GM21723 (cell line): ENCODE data around the gene ATP2B1.

Source experiments
- ATAC-seq: cut with Tn5 transposase; IDR thresholded peaks from one replicate; pipeline ENCODE4 v1.9.1; 2021; ENCODE audit warnings: mild to moderate bottlenecking, moderate library complexity; ENCODE audit not compliant: unreplicated experiment

The ATP2B1 gene

DNA sequence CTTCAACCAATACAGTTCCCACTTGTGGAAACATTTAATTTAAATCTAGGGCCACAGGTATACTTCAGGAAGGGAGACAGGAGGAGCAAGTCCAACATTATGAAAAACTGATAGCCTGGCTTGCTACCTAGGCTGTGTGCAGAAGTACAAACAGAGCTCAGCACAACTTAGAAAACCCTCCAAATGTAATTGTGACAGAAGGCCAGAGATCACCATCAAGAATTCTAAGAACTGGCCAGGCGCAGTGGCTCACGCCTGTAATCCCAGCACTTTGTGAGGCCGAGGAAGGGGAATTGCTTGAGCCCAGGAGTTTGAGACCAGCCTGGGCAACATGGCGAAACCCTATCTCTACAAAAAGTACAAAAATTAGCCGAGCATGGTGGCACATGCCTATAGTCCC, 14.1 kb downstream of the ATP2B1 start:
- no peak for ATAC-seq

DNA sequence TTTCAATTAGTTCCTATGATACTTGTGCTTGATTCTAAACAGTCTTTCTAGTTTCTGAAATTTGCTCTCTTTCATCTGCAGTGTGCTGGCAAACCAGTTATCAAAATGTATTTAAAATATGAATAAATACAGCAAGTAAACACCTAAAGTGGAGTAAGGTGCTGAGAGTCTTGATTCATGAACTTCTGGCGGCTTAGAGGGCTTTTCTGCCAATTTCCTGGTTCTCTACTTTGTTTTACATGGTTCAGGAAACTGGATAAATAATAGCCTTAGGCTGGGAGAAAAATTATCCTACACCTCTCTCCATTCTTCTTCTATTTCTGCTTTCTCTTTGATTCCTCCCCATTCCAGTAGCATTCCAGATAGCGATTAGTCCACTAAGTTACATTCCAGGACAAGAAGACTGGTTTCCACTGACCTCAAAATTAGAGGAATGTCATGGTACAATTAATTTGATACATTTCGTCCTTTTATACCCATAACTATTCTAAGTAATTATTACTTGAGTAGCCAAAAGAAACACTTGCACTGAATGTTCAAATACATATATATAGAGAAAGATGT, 14.9 kb downstream of the ATP2B1 start:
- ATAC-seq, result no peak

- ATAC-seq, result no peak
Measured at GRCh38 chr12:89692439-89692838, 16.2 kb downstream of the ATP2B1 start.

DNA sequence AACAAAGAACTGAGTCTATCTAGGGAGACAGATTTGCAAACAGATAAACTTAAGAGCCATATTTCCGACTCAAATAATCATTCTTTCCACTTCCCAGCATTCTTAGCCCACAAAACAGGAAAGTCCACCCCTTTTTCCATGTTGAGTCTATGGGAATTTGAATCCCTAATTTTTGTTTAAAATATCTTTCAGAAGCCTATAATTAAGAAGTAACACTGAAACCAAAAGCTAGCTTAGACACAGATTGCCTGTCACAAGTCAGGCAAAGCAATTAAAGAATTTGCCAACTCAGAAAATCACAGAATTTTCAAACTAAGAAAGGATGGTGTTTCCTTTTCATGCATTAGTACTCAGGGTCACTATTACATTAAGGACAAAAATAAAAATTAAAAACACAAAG, 17.0 kb downstream of the ATP2B1 start:
- no peak for ATAC-seq

- ATAC-seq, result no peak
Measured at GRCh38 chr12:89690925-89691324, 17.7 kb downstream of the ATP2B1 start.

DNA sequence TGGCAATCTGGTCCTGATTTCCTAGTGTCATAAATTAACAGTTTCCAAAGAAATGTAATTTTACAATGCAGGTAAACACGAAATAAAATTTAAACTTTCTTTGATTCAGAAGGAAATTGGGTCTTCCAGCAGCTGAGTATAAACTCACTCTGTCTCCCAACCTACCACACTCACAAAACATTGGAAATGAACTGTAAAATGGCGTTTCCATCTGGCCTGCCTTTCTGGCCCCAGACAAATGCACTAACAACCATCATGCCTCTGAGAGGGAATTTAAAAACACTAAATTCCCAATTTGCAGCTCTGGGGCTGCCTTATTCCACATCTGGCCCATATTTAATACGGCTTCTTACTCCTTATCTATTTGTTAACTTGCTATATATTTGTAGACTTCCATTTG, 19.3 kb downstream of the ATP2B1 start:
- ATAC-seq, result no peak

- no peak for ATAC-seq
Measured at GRCh38 chr12:89686311-89686710, 22.3 kb downstream of the ATP2B1 start.

DNA sequence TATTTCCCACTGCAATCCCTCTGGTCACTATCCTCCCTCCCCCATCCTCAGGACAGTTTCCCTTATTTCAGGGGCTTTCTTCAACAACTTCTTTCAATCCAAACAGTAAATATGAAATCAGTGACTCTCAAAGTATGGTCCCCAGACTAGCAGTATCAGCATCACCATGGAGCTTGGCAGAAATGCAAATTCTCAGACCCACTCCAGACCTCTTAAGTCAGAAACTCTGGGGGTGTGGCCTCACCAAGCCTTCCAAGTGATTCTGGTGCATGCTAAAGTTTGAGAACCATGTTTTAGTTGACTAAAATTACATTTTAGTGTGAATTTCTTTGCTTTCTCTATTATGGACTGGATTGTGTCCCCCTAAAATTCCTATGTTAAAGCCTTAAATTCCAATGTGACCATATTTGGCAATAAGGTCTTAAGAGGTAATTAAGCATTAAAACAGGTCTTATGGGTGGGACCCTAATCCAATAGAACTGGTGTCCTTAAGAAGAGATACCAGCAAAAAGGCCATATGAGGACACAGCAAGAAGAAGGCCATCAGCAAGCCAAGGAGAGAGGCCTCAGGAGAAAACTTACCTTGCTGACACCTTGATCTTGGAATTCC, 23.2 kb downstream of the ATP2B1 start:
- no peak for ATAC-seq

- no peak for ATAC-seq
Measured at GRCh38 chr12:89684136-89684535, 24.5 kb downstream of the ATP2B1 start.

DNA sequence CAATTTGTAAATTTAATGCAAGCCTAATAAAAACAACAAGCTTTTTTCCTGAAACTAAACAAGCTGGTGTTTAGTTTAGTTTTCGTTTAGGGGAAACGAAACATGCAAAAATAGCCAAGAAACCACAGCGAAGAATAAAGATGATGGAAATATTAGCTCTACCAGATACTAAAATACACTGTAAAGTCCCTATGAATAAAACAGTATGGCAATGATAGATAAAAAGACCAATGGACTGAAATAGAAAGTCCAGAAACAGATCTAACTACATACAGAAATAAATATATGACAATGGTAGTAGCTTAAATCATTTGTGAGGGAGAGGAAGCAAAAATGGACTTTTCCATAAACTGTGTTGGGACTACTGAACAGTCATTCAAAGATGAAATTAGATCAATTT, 26.4 kb downstream of the ATP2B1 start:
- no peak for ATAC-seq

DNA sequence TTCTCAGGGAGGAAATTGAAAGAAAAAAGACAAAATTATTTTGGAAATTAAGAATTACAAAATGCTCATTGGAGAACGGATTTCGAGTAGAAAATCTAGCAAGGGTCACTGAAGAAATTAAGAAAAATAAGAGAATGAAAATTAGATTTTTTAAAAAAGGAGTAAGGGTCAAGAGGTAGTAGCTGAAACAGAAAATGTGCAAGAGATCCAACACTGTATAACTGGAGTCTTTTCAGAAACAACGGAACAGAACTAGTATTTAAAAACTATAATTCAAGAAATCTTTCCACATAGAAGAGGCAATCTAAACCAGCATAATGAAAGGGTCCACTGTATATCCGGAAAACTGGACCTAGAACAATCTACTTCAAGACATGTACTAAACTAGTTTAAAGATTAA, 28.2 kb downstream of the ATP2B1 start:
- ATAC-seq, result no peak

DNA sequence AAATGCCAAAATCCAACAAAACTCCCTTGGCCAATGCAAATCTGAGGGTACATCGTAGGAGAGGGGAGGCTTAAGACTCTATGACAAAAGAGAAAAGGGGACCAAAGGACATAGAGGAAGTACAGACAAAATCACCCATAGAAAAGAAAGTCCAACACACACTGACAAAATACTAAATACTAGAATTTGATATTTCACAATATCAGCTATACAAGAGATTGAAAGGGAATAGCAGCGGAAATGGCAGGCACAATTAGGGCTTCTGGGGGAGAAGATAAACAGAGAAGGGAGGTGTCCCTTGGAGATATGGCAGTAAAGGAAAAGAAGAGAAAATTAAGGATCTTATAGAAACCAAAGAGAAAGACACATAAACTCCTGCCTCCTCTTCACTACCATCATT, 29.0 kb downstream of the ATP2B1 start:
- ATAC-seq, result no peak

DNA sequence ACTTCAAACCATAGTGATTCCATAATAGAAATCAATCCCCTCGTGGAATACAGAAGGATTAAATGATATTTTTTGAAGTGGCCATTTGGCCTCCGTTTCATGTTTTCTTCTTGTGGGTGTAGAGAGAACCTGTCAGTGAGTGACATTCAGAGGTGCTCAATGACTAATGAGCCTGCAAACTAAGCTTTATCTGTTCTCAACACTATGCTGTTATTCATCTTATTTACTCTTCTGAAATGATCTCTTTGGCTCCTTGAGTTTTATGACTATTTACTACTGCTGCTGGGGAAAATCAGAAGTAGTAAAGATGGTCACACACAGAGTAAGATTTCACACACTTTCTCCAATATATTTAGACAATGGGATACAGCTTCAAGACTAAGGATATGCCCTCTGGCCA, 30.4 kb downstream of the ATP2B1 start:
- no peak for ATAC-seq

DNA sequence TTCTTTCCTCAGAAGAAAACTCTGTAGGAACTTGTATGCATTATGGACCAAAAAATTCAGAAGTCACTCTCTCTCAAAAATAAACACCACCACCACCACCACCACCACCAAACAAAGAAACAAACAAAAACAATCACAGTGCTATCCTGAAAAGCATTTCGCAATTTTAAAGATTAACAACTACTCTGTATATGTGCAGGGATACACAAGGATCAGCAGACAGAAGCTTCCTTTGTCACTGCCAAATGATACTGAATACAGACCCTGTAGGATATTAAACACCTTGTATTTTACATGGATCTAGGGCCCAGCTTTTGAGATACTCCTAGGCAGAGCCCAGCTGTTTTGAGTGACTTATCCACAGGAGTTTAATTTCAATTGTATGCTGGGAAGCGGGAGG, 31.7 kb downstream of the ATP2B1 start:
- ATAC-seq, result no peak

DNA sequence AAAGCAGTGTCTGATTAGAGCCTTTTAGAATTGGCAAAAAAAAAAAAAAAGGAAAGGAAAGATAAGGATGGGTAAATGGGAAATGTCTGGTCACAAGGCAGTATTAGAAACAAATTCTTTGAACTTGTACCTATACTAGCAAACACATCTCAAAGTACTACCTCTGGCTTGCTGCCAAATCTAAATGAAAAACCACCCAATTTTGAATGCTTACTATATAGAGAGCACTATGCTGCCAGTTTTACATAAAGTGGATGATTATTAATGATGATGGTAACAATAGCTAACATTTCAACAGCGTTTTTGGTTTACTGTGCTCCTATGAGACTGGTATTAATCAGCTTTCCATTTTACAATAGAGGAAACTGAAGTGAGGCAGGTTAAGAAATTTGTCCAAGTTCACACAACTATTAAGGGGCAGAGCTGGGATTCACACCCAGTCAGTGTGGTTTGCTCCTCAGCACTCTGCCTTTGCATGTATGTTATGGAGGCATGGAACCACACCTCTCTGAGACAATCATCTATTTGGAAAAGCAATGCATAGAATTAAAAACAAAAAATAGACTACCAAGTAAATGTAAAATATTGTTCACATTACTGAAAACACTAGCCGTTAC, 34.2 kb downstream of the ATP2B1 start:
- no peak for ATAC-seq

- no peak for ATAC-seq
Measured at GRCh38 chr12:89673603-89674002, 35.0 kb downstream of the ATP2B1 start.

DNA sequence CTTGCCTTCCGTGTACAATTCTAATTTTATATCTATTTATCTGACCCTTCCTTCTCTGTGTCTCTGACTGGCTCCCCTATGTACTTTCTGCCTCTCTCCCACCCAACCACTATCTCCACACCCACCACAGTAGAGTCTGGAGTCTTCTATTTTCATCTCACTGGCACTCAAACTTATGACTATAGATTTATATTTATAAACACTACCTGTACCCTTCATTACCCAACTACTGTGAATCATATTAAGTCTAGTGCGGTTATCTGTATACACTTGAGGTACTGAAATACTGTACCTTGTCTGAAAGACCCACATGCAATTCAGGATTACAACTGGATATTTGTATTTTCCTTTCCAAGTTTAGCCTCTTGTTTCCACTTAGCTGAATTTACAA, 36.1 kb downstream of the ATP2B1 start:
- ATAC-seq, result no peak

DNA sequence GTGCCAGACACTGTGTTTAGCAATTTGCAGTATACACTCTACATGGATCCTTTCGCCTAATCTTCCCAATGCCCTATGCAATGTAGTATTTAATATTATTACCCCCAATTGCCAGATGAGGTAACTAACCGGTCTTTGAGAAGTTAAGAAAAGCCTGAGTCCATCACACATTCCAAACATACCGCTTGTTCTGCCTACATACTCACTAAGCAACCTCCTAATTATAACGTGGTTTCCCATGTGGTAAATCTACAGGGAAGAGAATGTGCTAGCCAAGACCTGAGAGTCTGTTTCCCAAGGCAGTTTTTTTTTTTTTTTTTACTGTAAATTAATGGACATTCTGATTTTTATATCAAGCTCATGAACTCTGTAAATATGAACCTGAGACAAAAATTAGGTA, 37.2 kb downstream of the ATP2B1 start:
- ATAC-seq, result peak; percentile 6

DNA sequence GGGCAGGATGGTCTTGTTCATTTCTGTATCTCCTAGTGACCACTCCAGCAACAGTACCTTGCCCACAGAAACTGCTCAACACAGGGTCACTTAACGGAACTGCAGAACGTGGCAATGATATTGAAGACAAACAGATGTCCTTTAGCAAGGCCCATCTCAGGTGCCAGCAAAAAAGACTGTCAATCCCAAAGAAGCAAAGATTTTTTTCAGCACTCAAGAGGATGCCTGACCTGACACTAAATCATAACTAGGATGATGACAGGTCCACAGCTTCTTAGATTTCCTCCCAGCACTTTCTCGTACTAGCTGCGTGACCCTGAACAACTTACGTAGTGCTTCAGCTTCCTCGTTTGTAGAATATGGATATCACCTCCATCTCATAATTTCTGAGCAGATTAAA, 39.4 kb downstream of the ATP2B1 start:
- ATAC-seq, result no peak

DNA sequence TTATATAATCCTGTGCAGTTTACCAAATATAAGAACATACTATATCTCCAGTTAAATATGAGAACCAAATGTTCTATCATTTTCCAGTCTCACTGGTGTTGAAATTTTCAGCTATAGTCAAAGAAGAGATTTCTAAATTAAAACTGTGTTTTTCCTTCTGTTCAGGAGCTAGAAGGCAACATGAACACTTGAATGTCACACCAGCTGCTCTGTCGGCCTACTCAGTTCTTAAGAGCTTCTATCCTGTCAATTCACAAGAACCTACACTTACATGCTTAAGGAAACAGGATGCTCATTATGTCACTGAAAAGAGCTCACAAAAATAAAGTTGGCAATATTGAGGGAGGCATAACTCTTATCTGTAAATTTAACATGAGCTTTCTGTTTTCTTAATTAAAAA, 43.1 kb downstream of the ATP2B1 start:
- no peak for ATAC-seq

GRCh38 chr12:89664441-89664840, 44.2 kb downstream of the ATP2B1 start:
- ATAC-seq, result no peak

DNA sequence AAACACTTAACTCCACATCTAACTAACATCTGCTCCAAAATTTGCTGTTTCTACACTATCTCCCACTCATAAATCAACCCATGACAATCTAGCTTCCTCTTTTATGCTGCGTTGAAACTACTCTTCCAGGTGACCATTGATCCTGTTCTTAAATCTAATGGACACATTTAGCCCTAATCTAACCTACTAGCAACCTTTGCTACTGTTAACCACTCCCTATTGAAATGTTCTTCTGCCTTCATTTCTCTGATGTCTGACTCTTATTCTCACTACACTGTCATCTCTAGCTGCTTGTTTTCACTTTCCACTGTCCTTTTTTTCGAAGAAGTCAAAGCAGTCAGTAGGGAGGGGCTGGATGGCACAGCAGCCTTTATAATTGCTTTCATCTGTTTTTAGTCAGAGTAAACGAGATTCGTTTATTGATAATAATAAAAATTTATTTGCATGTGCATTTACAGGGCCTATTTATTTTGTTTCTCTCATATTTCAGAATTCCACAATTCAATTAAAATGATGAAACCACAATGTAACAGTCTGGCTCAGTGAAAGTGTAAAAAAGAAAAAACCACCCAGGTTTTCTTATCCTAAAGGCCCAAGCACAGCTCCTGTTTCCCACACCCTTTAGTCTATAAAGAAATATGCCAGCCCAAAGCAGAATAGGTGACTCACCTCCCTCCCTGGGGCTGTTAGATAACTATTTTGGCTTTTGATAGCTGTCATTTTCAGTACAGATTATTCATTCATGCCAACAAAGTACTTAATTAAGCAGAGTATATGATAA, 44.9 kb downstream of the ATP2B1 start:
- ATAC-seq, result peak; percentile 86
